ENCODE data around the gene HOXA2.

- TF ChIP-seq SUZ12 (IDR thresholded peaks at IDR 0.05) (no peak), ZNF384 (IDR thresholded peaks at IDR 0.05) (no peak), FOXM1 (IDR thresholded peaks at IDR 0.05; ENCODE audit: borderline replicate concordance) (no peak)
These were observed 1.2 kb upstream of the HOXA2 start for GRCh38 chr7:27103489-27104226.
